ENCODE results near the gene CGGBP1.

- TF ChIP-seq CTCF (conservative IDR thresholded peaks at IDR 0.05 in 1 of 2, IDR thresholded peaks at IDR 0.05 in 1 of 2; ENCODE audit: extremely low read depth in 1 of 2, insufficient read depth in 1 of 2, low read depth in 1 of 2, low read length in 2 of 2) (no peak), EZH2 (IDR thresholded peaks at IDR 0.05; ENCODE audit: borderline replicate concordance, low read length) (no peak)
Measured at GRCh38 chr3:88031642-88032077, 27.1 kb downstream of the CGGBP1 start.
